Suppressor macrophage (primary cell): ENCODE measurements around the gene MAP2K1.
"Not testable (repeated sequence)": the region's sequence is repeated elsewhere in the genome, so short reads cannot be mapped to it uniquely, and the experiment has no call there.

Source experiments
- DNase-seq, 4 experiments: peaks; one replicate each; pipeline ENCODE4 v3.0.0-alpha.2; 2020 to 2022
- total RNA-seq, 17 experiments: gene quantifications; one replicate each; lab custom pipeline; 2026; ENCODE audit warnings: mixed read lengths in 6 of 17, inconsistent platforms in 3 of 17; lab: John Stamatoyannopoulos, UW

MAP2K1 gene
- total RNA-seq, result 74.3 to 147 (median 101) reads per million in 17 experiments

- peak; percentile 98 to 99 (median 99) for DNase-seq
Observed at GRCh38 chr15:66386204-66387123, at the start of gene MAP2K1. MAP2K1 (plus strand) TSS chr15:66386912; CDS start chr15:66387348, 436 bp downstream.

- not testable (repeated sequence) for DNase-seq
Observed at GRCh38 chr15:66348530-66348929, 38.2 kb upstream of the MAP2K1 start.

- DNase-seq, result no peak
Observed at GRCh38 chr15:66356077-66356358, 30.7 kb upstream of the MAP2K1 start.

- peak; percentile 98 to 99 (median 98) for DNase-seq
Observed at GRCh38 chr15:66356359-66357236, 30.1 kb upstream of the MAP2K1 start, which contains the start of gene TIPIN. TIPIN (minus strand) TSS chr15:66356685; CDS start chr15:66352947, 3,738 bp downstream.

GRCh38 chr15:66359740-66360139 is 27.0 kb upstream of the MAP2K1 start:
- DNase-seq, result no peak

GRCh38 chr15:66361745-66362460 is 24.8 kb upstream of the MAP2K1 start:
- DNase-seq, result peak in 3 of 4 experiments; percentile 24 to 53 (median 42)

GRCh38 chr15:66362776-66363175 is 23.9 kb upstream of the MAP2K1 start:
- no peak for DNase-seq

GRCh38 chr15:66364944-66365528 is 21.7 kb upstream of the MAP2K1 start:
- no peak for DNase-seq

GRCh38 chr15:66369773-66370651 is 16.7 kb upstream of the MAP2K1 start:
- peak; percentile 17 to 61 (median 45) for DNase-seq

GRCh38 chr15:66374179-66374578 is 12.5 kb upstream of the MAP2K1 start:
- DNase-seq, result no peak

- no peak for DNase-seq
Observed at GRCh38 chr15:66378814-66379430, 7.8 kb upstream of the MAP2K1 start.

- DNase-seq, result peak in 1 of 4 experiments; percentile 24
Observed at GRCh38 chr15:66381376-66381775, 5.3 kb upstream of the MAP2K1 start.

- DNase-seq, result peak; percentile 40 to 74 (median 62)
Observed at GRCh38 chr15:66387163-66388042, 691 bp downstream of the MAP2K1 start.

GRCh38 chr15:66388043-66388363 is 1.3 kb downstream of the MAP2K1 start:
- DNase-seq, result no peak

- no peak for DNase-seq
Observed at GRCh38 chr15:66388576-66388975, 1.9 kb downstream of the MAP2K1 start.

GRCh38 chr15:66389098-66389858 is 2.6 kb downstream of the MAP2K1 start:
- no peak for DNase-seq

GRCh38 chr15:66389859-66390381 is 3.2 kb downstream of the MAP2K1 start:
- no peak for DNase-seq

- peak; percentile 52 to 77 (median 66) for DNase-seq
Observed at GRCh38 chr15:66390678-66391077, 4.0 kb downstream of the MAP2K1 start.

GRCh38 chr15:66393037-66393436 is 6.3 kb downstream of the MAP2K1 start:
- not testable (repeated sequence) for DNase-seq
